NOMO-1 treated with dmso at 0.1 percent for 144 hours (cell line): Measurements from ENCODE around the gene ARHGAP22.

Experiments
- DNase-seq: peaks from one replicate; lab custom pipeline; 2025; ENCODE audit not compliant: unreplicated experiment; lab: John Stamatoyannopoulos, UW

The ARHGAP22 gene

GRCh38 chr10:48633381-48634197, 28.7 kb upstream of the ARHGAP22 start:
- no peak for DNase-seq

- DNase-seq = no peak
These were observed 27.3 kb upstream of the ARHGAP22 start for GRCh38 chr10:48632166-48632565.

- no peak for DNase-seq
These were observed 23.2 kb upstream of the ARHGAP22 start for GRCh38 chr10:48627984-48628609.

- no peak for DNase-seq
These were observed 22.3 kb upstream of the ARHGAP22 start for GRCh38 chr10:48626986-48627731.

GRCh38 chr10:48626447-48626846, 21.6 kb upstream of the ARHGAP22 start:
- no peak for DNase-seq

GRCh38 chr10:48625826-48626134, 20.9 kb upstream of the ARHGAP22 start:
- no peak for DNase-seq

GRCh38 chr10:48623607-48624132, 18.8 kb upstream of the ARHGAP22 start:
- DNase-seq = peak; percentile 6

- no peak for DNase-seq
These were observed 18.1 kb upstream of the ARHGAP22 start for GRCh38 chr10:48623009-48623408.

GRCh38 chr10:48620719-48621118, 15.8 kb upstream of the ARHGAP22 start:
- DNase-seq = no peak

- DNase-seq = no peak
These were observed 11.6 kb upstream of the ARHGAP22 start for GRCh38 chr10:48616436-48616835.

GRCh38 chr10:48614481-48615390, 9.9 kb upstream of the ARHGAP22 start:
- no peak for DNase-seq

- no peak for DNase-seq
These were observed 8.1 kb upstream of the ARHGAP22 start for GRCh38 chr10:48613016-48613415.

- no peak for DNase-seq
These were observed 7.5 kb upstream of the ARHGAP22 start for GRCh38 chr10:48612236-48612943.

- DNase-seq = no peak
These were observed 6.3 kb upstream of the ARHGAP22 start for GRCh38 chr10:48611133-48611532.

- no peak for DNase-seq
These were observed 5.8 kb upstream of the ARHGAP22 start for GRCh38 chr10:48610585-48611093.

- DNase-seq = no peak
These were observed 5.2 kb upstream of the ARHGAP22 start for GRCh38 chr10:48609899-48610584.

- no peak for DNase-seq
These were observed 4.6 kb upstream of the ARHGAP22 start for GRCh38 chr10:48609441-48609840.

GRCh38 chr10:48608976-48609375, 4.1 kb upstream of the ARHGAP22 start:
- no peak for DNase-seq

GRCh38 chr10:48608279-48608681, 3.4 kb upstream of the ARHGAP22 start:
- DNase-seq = peak; percentile 10
